OCI-M2 (cell line): Measurements from ENCODE around the gene CHN2.
"Not testable (repeated sequence)": the region's sequence is repeated elsewhere in the genome, so short reads cannot be mapped to it uniquely, and the experiment has no call there.

Experiments
- DNase-seq: peaks from one replicate; lab custom pipeline; 2025; ENCODE audit not compliant: unreplicated experiment; lab: John Stamatoyannopoulos, UW

Gene CHN2

DNA sequence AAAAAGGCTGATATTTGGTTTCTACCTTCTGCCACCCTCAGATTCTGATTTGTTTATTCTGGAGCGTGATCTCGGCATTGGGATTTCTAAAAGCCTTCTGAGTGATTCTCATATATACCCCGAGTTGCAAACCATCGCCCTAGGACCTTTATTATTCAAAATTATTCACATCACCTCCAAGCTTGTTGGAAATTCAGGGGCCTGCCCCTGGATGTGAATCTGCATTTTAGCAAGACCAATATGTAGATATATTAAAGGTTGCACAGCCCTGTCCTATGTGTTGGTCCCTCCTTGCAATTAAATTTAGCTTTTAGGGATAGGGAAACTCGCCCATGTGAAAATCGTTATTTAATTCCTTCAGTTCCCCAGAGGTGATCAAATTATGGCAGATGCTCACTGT is 9.0 kb upstream of the CHN2 start:
- DNase-seq, result no peak

DNA sequence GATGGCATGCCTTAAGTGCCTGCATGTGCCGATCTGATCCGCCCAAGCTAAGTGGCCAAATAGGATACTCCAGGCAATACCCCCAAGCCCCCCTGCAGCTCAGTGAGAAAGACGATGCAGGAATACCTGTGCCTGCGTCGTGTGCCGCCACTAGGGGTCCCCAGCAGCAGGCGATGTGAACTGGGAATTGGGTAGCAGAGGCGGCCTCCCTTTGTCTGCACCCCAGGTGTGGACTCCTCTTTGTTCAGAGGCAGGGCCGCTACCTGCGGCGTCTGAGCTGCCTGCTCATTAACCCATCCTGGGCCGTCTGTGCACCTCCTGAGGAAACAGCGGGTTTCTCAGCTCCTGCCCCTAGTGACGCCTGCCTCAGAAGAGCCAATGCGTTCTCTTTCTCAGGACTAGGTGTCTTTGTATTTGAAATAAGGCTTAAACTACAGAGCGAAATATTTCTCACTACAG is 4.8 kb upstream of the CHN2 start:
- no peak for DNase-seq

DNA sequence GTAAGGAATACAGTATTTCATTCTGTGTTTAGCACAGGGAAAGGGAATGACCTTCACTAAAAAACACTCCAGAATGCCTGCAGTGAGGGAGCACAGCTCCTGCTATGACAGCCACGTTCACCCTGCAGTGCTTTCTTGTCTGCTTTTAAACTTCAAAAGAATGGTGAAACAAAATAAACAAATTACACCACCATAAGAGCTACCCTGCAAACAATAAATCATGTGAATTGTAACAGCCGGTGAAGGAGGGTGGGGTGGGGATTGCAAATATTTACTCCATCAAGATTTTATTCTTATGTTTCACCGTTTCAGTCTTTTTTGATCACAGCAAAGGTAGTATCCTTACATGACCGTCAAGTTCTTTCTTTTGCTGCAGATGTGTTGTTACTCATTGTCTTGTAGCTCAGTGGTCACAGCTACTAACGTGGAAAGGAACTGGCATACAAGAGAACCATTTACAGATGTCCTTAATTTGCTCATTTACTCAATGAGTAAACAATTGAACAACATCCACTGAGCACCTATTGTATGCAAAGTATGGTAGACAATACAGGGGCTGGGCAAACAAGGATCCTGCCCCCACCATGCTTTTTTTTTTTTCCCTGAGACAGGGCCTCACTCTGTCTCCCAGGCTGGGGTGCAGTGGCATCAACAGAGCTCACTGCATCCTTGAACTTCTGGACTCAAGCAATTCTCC is 4.1 kb upstream of the CHN2 start:
- no peak for DNase-seq

DNA sequence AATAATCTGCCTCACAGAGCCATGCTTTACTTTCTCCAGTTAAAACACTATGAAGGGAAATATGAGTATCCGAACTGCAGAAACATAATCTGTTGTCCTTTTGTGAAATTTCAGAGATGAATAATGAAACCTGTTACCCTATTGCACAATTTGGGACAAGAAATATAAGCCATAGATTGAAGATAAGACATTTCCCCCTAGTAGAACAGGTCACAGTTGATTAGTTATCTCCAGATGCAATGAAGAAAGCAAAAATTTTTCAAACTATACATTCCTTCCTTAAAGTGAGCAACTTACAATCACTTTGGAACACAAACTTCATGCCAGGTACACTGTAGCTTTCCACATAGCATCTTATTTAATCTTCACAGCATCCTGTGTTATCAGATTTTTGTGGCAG is 2.3 kb upstream of the CHN2 start:
- no peak for DNase-seq

DNA sequence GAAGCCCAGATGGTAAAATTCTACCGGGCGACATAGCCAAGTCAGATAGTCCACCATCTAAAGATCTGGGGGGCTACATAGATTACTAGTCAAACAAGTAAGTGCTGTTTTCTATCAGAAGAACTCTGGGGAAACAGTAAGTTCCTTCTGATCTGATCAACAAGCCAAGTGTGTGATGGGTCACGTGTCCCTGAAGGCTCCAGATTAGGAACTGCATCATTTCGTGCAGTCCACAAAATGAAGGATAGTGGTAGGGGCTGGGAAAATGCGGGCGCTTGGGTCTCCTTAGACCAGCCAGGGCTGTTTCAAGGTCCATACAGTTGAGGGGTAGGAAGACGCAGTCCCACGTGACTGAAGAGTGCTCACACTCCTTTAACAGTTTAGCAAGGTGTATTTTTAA is 1.8 kb upstream of the CHN2 start:
- no peak for DNase-seq

DNA sequence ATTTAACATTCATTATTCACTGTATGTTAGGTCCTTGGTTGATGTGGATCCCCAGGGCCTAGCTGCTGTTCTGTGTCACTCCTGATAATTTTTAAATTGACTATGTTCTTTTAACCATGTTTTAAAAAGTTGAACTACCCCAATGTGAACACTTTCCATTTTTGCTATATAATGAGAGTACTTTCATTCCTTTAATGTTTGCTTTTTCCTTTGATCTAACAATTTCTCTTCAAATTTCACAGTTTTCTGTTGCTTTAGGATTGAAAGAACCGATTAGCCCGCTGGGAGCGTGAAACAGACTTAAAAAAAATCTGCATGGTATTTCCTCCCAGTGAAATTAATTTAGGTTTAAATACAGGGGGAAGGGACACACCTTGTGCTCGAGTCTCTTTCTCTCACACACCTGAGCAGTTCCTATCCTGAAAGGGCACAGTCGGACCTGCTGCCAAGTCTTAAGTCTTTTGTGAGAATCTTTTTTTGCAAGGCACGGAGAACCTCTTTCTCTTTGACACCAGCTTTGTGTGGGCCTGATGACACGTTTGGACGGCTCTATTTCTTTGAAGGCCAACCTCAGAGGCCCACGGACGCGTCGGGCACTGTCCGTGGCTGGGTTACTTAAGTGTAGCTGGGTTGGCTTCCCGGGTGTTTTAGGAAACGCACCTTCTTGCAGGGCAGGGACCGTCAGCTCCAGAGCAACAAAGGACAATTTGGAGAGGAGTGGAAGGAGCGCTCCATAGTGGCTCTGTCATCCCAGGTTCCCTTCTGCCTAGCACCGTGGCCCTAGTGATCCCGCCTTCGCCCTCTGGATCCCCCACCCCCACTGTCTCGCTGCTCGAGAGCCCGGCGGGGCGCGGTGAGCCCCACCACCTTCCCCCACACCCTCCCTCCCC is 1.0 kb upstream of the CHN2 start:
- no peak for DNase-seq

DNA sequence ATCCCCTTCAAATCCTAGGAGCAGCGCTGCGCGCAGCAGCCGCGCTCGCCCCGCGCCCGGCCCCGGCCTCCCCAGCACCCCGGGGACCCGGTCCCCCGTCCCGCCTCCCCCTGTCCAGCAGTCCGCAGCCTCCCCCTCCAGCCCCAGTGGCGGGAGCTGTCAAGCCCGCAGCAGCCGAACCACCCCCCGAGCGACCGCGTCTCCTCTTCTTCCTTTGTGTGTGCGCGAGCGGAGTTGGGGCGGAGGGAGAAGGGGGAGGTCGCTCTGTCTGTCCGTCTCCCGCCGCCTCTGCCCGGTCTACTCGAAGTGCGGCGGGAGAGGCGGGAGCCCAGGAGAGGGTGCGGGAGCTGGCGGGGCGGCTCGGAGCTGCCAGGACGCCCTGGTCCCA is 375 bp upstream of the CHN2 start:
- DNase-seq, result no peak

DNA sequence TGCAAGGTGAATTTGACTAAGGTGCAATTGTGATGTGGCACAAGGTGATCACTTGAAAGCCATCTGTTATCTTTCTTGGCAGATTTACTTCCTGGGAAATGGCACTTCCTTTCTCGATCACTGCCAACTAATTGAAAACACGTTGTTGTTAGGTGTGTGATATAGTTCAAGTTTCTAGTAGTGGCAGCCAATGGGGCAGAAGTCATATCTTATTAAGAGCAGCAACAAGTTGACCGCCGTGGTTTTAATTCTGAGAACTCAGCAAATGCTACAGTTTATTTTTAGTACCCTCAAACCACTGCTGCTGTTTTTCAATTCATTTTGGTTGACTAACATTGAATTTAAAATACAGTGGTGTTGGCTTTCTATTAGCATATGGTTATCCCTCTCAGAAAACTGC is 1.6 kb downstream of the CHN2 start:
- no peak for DNase-seq

DNA sequence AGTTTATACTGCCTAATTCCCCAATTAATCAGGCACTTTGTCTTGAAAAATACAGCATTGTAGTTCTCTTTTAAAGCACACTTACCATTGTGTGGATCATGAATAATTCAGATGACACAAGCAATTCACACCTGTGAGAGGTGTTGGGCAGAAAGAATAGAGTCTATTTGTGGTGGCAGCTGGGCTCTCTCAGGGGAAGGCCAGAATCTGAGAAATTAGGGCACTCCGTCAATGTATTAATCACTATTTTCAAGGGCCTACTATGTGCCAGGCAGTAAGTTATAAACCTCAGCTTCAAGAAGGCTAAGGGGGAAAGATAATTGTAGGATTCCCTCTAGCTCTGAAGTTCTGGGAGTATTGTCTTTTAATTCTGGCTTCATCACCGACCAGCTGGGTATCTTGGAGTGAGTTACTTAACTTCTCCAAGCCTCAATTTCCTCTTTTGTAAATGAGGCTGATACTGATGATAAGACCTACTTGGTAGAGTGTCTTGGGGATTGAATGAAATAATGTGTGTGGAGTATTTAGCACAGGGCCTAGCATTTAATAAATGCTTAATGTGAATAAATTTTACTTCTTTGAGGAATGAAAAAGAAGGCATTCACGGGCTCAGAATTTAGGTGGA is 2.5 kb downstream of the CHN2 start:
- no peak for DNase-seq

DNA sequence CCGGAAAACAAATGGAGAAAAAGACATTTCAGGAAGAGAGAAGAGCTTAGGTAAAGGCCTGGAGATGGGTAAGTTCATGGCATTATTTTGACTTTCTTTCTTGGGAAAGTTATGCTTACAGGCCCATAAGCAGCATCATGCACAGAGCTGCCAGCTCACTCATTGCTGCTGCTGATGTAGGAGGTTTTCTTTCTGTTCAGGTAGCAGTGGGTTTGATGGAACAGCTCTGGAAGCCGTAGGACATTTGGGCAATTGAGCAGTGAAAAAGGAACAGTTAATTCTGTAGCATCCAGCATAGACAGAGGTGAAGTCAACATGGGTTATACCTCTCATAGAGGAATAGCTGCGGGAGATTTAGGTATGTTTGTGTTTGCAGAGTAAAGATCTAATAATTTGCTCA is 3.3 kb downstream of the CHN2 start:
- DNase-seq, result no peak

DNA sequence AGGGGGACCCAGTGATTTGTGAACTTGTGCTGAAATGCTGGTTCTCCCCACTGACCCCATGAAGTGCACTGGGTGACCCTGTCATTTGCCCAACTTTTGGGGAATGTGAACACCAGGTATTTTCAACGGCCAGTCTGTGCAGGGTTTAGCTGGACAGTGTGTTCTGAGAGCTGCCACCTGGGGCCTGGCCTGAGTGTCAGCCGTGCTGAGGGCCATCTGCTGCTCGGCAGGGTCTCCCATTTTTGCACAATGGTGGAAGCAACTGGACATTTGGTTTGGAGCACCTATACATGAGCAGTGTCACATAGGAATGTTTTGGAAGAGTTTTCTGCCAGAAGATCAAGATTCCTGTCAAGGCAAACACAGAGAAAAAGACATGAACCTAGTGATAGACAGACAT is 5.2 kb downstream of the CHN2 start:
- DNase-seq, result no peak

DNA sequence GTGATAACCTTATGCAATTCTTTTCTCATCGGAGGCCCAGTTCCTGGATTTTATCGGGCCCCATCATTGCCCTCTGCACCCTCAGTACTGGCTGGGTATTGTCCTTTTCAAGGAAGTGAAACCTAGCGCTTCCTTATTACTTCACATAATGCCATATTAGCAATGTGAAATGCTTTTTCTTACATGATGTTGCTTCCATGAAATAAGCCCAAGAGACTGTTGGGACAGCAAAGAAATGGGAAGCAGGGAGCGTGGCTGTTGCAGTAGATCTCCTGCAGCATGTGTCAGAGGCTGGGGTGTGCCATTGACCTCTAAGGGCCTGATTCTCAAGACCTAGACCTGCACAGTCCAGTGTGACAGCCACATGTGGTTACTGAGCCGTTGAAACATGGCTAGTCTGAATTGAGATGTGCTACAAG is 8.1 kb downstream of the CHN2 start:
- DNase-seq, result no peak

DNA sequence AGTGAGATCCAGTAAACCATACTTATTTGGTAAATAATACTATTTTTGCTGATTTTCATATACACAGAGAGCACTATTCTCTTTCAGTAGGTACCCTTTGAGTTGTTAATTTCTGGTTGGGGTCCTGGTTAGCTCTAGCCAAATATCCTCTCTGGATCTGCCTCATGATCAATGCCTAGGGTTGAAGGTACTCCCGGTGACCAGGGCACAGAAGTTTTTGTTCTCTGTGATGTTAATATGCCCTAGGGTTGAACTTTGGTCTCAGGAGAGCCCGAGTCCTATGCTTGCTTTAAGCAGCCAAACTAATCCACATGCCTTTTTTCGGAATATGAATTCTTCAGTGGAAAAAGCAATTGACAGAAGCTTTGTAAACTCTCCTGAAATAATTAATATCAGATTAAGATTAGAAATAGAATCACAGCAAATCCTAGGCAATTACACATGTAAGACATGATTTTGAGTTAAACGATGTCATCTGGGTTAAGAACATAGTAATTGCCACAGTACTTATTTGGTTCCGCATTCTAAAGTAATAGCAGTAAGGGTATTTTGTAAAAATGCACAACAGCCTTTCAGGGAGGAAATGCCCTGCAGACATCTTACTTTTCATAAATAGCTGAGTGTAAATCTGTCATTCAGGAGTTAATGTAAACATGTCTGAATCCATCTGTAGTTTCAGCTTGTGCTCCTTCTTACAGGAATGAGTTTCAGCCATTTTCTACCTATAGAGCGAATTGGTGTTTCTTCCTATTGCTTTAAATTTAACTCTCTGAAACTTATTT is 10.1 kb downstream of the CHN2 start:
- no peak for DNase-seq

DNA sequence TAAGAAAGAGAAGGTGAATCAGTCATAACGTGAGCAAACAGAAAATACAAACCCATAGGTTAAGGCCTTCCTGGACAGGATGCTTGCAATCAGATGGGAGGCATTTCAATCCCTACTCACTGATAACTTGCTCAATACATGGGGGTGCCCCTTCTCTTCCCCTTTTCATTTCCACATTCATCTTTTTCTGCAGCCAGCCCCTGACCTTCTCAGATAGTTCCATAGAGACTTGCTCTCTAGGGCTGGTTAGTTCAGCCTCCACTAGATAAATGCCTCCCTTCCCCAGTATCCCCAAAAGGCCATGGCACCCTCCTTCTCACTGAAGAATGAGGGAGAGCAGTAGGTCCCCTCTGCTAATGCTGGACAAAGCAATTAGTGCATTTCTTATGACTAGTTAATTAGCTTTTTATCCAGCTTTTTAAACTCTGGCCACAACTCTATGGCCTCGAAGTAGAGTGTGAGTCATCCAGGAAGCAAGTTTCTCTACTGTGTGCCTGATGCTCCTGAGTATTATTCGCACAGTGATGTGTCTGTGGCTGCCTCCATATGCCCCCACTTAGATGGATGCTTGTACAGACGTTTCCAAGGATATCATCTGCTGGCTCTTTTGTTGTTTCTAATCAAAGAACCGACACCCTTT is 12.7 kb downstream of the CHN2 start:
- no peak for DNase-seq

DNA sequence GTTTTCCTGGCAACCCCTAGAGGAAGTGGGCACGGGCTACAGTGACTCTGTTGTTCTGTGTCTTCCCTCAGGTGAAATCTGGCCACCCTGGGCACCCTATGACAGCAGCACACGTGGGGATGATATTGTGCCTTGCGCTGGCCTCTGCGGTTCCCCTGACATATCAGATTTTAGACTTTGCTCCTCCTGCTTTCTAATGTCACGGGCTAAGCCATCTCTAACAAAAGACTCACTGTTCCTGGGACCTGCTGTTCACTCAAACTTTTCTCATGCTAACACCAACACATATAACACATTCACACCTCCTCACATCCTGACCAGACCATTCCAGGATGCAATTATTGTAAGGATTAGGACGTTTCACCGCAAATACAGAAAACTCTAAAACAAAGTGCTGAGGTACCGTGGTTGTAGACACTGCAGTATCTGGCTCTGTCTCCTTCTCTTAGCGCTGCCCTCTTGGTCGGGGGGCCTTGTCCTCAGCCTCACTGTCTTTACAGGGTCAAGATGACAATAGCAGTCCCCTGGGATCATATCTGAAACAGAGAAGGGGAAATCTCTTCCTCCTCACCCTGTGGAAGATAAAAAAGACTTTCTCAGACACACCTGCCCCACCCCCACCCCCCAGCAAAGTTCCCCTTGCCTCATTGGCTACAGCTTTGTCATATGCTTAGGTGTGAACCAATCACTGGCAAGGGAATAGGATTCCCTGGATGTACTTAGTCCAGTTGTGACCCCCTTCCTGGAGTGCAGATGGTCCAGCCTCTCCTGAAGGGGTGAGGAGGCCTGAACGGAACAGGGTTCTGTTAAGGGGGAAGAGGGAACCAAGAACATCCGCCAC is 14.1 kb downstream of the CHN2 start:
- DNase-seq, result no peak

DNA sequence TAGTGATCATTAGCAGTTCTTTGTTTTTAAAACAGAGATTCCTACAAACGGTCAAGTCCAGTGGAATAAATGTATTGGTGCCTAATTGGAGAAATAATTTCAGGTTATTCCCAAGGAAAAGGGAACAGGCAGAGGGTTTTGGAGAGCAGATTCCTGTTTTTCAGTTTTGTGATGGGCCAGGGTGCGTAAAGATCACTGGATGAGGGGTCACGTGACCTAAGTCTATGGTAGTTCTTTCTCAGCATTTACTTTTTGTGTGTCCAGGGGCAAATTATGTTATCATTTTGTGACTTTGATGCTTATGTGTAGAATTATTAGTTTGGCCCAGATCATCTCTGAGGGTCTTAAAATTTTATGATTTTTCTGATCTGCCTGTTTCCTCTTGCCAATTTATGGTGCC is 15.2 kb downstream of the CHN2 start:
- DNase-seq, result no peak

DNA sequence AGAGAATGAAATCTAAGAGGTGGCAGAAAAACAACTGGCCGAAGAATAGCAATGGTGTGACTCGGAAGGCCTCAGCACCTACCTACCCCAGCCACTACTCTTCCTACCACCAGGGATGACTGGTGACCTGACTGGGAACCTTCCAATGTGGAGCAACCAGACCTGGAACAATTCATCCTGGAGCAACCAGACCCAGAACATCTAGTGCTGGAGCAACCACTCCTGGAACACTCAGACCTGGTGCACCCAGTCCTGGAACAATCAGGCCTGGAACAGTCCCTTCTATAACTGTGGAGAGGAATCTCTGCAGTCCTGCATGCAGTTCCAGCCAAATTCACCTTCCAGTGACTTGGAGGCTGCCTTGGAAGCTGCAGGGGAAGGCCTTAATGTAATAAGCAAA is 18.2 kb downstream of the CHN2 start:
- not testable (repeated sequence) for DNase-seq

DNA sequence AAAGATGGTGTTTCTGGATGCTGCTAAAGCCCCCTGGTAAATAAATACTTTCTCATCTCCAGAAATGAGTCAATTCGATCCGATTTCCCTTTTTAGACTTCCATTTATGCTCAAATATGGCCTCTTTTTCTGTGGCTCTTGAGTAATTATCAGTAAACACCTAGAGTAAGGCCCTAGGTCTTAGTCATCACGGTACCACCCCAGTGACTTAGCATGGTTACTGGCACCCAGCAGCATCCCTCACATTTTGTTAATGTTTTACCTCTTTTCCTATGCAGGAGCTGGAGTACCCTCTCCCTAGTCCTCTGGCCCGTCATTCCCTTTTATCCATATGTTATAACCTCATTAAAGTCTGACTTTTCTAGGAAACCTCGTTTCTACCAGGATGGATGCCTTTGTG is 19.5 kb downstream of the CHN2 start:
- no peak for DNase-seq

DNA sequence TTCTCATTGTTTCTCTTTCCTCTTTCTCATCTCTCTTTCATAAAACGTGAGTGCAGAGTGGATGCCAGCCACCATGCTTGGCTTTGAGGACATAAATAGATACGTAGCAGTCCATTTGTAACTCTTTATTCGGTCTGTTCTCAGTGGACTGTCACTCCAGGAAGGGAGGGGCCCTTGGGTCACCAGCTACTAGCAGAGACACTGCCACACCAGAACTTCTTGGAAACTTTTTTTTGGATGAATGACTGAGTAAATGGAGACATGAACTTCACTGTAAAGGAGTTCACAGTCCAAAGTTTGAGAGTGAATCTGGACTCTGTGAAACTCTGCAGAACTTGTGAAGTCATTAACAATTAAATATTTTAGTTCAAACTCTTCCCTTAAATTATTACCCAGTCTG is 20.2 kb downstream of the CHN2 start:
- DNase-seq, result no peak

DNA sequence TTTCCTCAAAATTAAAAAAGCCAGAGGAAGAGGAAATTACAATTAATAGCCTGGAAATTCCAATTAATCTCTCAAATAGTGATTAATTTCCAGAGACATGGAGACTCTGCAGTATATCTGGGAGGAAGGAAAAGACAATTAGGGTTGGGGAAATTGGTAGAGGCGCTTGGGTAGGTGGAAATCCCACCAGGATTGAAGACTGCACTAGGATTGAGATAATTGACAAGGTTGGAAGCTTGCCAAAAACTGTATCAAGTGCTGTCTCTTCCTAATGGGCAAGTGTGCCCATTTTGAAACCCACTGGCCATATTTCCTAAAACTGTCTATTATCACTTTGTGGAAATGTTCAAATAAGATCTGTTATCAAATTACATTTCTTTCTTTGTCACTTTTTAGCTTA is 21.6 kb downstream of the CHN2 start:
- no peak for DNase-seq
